Femur (tissue), 1 donor: Measurements from ENCODE around the gene CCNL1.
A peak's percentile ranks its signal among the peaks of the same experiment; 100 is the strongest.
"Not testable (repeated sequence)": the region's sequence is repeated elsewhere in the genome, so short reads cannot be mapped to it uniquely, and the experiment has no call there.

Experiments used
- DNase-seq: peaks from one replicate; pipeline ENCODE4 v3.0.0-alpha.2; 2017

The CCNL1 gene

DNA sequence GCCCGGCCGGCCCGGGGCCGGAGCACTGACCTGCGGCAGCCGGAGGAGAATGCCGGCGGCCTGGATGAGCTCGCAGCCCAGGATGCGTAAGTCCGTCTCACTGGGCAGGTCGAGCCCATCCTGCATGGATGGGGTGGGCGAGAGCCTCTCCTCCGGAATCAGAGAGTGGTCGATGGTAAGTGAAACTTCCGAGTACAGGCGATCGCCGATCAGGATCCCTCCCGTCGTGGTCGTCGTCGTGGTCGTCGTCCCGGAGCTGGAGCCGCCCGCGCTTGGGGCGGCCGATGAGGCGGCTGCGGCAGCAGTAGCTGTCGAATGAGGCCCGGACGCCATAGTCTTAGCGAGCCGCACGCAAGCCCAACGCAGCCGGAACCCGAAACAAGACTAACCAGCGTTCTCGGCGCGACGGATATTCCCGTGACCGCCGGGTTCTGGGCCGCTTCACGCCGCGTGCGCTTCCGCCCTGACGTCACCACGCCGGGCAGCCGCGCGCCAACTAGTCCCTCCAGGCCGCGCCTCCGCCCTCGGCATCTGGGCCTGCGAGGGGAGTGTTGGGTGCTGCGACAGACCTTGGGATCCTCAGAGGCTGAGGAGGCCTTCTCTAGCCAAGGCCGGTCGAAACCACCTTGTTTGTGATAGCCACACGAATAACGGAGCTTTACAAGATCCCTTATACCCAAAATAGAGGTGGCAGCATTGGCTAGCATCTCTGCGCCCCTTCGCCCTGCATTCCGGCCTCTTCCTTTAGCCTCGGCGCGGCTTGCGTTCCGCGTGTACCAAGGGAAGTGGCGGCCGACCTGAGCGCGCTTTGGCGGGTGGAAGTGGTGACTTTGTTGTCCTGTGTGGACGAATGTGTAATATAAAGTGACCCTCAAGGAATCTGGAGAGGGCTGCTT lies at the start of gene CCNL1:
CCNL1 (minus strand) TSS at position 386 of the 896 bp plus-strand sequence; CDS start at position 333, 53 bp downstream.
- peak; percentile 98 for DNase-seq

- no peak for DNase-seq
Measured at GRCh38 chr3:157204880-157205279, 44.9 kb upstream of the CCNL1 start.

DNA sequence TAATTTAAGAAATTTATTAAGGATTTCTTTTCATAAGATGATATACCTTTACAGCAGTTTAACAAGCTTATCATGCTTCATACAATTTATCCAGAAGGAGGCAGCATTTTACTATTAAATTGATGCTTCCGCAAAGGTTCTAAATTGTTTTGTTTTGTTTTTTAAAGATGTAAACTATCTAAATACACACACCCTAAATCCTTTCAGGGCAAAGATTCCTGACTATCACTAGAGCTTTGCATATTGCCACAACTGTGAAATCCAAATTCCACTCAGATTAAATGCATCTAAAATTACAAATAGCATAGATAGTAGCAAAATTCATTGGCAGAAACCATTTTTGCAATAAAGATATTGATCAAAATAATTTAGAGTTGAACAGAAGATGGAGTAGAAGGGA lies 44.5 kb upstream of the CCNL1 start:
- DNase-seq: no peak

DNA sequence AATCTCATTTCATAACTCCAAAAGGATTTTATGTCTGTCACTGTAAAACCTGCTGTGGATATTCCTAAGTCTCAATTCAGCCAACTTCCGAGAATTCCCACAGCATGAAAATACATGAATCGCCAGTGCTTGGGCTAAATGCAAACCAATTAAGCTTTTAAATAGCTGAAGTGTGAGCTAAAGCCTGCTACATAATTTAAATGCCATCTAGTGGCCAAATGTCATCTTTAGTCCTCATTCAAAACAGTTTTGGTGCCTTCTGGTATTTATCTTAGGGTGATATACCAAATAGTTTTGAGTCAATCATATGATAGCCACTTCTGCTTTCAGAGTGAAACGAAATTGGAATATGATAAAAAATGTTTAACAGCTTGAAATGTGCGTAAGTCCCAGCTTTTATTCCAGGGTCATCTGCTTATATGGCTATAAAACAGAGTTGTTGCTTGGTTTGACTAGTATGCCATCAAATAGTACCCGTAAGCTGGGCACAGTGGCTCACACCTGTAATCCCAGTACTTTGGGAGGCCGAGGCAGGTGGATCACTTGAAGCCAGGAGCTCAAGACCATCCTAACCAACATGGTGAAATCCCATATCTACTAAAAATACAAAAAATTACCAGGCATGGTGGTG lies 41.8 kb upstream of the CCNL1 start:
- DNase-seq: no peak

- DNase-seq: no peak
Measured at GRCh38 chr3:157199841-157200240, 39.9 kb upstream of the CCNL1 start.

DNA sequence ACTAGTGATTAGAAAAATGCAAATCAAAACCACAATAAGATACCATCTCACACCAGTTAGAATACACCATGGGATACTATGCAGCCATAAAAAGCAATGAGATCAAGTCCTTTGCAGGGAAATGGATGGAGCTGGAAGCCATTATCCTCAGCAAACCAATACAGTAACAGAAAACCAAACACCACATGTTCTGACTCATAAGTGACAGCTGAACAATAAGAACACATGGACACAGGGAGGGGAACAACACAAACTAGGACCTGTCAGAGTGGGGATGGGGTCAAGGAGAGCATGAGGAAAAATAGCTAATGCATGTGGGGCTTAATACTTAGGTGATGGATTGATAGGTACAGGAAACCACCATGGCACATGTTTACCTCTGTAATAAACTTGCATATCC lies 36.0 kb upstream of the CCNL1 start:
- DNase-seq: no peak

- not testable (repeated sequence) for DNase-seq
Measured at GRCh38 chr3:157191149-157191548, 31.2 kb upstream of the CCNL1 start.

- DNase-seq: no peak
Measured at GRCh38 chr3:157190380-157190872, 30.5 kb upstream of the CCNL1 start.

DNA sequence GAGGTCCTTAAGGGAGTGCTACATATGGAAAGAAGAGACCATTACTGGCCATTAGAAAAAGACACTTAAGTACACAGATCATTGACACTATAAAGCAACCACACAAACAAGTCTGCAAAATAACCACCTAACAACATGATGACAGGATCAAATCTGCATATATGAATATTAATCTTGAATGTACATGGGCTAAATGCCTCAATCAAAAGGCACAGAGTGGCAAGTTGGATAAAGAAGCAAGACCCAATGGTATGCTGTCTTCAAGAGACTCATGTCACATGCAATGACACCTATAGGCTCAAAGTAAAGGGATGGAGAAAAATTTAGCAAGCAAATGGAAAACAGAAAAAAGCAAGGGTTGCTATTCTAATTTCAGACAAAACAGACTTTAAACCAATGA lies 28.4 kb upstream of the CCNL1 start:
- no peak for DNase-seq

DNA sequence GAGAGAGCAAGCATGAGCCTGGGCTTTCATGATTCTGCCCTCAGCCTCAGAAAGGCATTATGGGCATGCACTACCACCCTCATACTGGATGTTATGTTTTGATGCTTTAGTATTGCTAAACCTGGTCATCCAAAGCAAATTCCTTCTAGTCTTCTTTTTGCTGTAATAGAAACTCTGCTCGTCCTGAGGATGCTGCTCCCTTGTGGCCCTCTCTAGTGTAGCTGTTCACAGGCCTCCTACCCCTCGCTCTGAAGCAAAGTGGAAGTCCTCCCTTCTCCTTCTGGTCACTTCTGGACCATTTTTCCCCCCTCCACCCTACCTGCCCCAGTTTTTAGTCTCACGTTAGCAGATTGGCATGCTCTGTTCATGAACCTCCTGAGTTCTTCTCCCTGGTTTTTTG lies 22.9 kb upstream of the CCNL1 start:
- no peak for DNase-seq

DNA sequence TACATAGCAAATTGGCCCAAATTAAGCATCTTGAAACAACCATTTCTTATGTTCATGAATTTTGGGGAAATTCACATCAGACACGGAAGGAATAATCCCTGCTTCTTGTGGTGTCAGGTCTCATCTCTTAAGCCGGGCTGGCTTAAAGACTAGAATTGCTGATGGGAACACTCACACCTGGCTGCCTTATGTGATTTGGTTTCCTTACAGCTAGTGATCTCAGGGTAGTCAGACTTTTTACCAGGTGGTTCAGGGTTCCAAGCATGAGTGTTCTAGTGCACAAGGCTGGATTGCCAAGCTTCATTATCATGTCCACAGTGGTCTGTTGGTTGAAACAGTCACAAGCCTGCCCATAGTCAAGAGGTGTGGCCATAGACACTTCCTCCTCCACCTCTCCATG lies 20.3 kb upstream of the CCNL1 start:
- DNase-seq: no peak

DNA sequence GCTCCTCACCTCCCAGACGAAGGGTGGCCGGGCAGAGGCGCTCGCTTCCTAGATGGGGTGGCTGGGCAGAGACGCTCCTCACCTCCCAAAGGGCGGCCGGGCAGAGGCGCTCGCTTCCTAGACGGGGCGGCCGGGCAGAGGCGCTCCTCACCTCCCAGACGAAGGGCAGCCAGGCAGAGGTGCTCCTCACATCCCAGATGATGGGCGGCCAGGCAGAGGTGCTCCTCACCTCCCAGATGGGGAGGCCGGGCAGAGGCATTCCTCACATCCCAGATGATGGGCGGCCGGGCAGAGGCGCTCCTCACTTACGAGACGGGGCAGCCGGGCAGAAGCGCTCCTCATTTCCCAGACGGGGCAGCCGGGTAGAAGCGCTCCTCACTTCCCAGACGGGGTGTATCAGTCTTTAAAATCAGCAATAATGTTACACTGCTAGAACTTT lies 19.4 kb upstream of the CCNL1 start:
- no peak for DNase-seq

GRCh38 chr3:157178503-157179364 lies 18.8 kb upstream of the CCNL1 start:
- DNase-seq: not testable (repeated sequence)

GRCh38 chr3:157177801-157178453 lies 18.0 kb upstream of the CCNL1 start:
- not testable (repeated sequence) for DNase-seq

- DNase-seq: no peak
Measured at GRCh38 chr3:157176934-157177333, 17.0 kb upstream of the CCNL1 start.

GRCh38 chr3:157175691-157176507 lies 16.0 kb upstream of the CCNL1 start:
- DNase-seq: peak; percentile 62

DNA sequence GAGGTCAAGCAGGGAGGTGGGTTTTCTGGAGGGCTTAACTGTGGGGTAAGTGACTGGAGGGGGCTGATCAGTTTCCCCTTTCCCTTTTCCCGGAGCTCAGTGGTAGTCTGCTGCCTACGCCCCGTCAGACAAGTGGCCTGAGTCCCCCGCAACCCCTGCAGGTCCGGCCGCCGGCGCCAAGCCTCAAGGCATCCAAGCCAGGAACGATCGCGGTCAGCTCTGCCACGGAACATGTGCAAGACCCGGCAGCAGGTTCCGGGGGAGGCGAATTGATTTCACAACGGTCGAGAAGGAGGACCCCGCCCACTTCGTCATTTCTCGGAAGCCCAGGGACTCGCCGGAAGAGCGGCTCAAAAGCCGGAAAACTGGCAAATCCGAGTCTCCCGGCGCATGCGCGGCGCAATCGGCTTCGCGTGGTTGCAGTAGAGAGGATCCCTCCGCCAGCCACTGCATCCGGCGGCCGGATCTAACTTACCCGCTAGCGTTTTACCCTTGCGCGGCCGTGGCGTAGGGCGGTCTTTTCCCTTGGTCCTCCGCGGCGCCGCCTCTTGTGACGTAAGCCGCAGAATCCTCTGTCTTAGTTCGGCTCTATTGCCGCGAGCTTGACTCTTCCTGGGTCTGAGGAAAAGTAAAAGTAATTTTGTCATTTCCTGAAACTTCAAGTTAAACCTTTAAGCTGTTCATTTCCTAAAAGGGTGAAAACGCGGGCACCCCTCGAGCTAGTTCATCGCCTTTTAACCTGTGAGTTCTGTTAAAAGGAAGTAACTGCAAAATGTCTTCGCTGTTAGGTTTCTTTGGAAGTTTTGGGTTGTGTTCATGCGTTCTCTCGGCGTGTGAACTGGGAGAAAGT lies 14.9 kb upstream of the CCNL1 start:
- peak; percentile 100 for DNase-seq

DNA sequence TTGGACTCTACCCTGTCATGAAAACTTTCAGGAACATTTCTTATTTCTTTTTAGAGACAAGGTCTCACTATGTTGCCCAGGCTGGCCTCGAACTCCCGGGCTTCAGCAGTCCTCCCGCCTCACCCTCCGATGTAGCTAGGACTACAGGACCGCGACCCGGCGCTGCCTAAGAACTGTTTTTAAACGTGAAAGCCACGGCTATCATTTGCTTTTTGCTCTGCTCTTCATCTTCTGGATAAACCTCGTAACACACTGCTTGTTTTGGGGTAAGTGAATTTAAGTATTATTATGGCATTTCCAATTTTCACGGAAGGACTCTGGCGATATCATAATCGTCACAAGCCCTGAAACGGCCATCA lies 14.3 kb upstream of the CCNL1 start:
- no peak for DNase-seq

- not testable (repeated sequence) for DNase-seq
Measured at GRCh38 chr3:157173343-157173742, 13.4 kb upstream of the CCNL1 start.

DNA sequence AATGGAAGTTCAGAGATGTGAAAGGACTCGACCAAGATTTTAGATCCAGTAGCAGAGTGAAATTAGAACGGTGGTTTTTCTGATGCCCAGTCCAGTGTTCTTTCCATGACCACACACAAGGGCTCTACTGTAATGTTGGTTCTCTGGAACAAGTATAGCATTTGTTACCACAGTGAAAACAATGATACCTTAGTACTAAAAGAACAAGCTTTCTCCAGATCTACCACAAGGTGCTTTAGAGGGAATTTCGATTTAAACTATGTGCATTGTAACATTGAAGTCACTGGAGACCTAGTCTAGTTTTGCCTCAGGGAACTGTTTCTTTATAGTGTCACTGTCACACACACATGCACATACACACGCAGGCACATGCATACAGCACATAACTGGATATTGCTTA lies 12.8 kb upstream of the CCNL1 start:
- DNase-seq: no peak

DNA sequence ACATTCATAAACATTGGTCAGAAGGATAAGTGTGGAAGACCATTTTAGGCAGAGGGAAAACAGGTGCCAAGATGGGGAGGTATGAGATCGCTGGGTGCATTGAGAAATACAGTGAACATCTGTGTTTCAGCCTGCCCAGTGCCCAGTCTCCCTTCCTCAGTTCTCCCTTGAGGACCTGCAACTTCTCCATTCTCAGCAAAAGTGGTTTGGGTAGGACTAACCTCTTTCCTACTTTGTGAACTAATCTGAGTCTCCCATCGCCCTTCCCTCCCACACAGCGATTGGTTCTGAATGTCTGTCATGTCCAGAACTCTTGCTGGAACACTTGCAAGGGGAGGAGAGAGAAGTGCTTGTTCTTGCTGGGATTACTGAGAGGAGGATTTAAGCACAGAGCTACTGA lies 10.9 kb upstream of the CCNL1 start:
- no peak for DNase-seq
